GM21717 (cell line): ENCODE data around the gene NIPA2.

Experiments used
- ATAC-seq: cut with Tn5 transposase; IDR thresholded peaks from one replicate; pipeline ENCODE4 v1.9.1; 2021; ENCODE audit warnings: mild to moderate bottlenecking, moderate library complexity; ENCODE audit not compliant: unreplicated experiment

NIPA2 gene

GRCh38 chr15:22874966-22875365 lies 36.5 kb downstream of the NIPA2 start:
- ATAC-seq: no peak

GRCh38 chr15:22877117-22877516 lies 38.7 kb downstream of the NIPA2 start:
- no peak for ATAC-seq

- ATAC-seq: no peak
Measured at GRCh38 chr15:22877607-22878006, 39.1 kb downstream of the NIPA2 start.

- ATAC-seq: no peak
Measured at GRCh38 chr15:22878103-22878502, 39.6 kb downstream of the NIPA2 start.

GRCh38 chr15:22880068-22880980 lies 41.9 kb downstream of the NIPA2 start:
- ATAC-seq: no peak

- no peak for ATAC-seq
Measured at GRCh38 chr15:22880981-22881738, 42.7 kb downstream of the NIPA2 start.

DNA sequence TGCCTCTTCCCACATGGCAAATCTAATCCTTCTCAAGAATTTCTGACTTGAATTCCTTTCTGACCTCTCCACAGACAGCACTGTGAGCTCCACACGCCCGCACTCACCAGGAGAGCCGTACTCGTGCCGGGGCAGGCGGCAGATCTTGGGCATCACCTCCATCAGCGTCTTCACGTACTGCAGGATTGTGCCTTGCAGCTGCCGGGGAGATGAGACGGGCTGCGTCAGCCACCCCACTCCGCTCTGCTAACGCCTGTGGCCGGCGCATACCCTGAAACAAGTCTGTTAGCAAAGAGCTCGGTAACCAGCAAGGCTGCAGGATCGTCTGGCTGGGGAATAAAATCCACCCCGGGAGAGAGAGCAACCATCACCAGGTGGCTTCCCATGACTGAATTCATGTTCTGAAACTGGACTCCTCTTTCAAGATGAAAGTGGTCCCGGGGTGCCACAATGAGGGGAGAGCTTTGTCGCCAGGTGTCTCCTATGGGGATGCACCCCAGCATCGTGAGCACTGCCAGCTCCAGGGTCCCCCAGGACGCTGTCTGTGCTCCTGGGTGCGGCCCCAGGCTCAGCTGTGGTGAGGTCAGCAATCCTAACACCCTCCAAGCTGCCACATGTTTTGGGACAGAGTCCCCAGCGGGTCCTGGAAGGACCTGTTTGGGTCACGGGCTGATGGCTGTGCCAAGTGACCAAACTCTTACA lies 43.4 kb downstream of the NIPA2 start:
- no peak for ATAC-seq

- no peak for ATAC-seq
Measured at GRCh38 chr15:22883196-22883595, 44.7 kb downstream of the NIPA2 start.

DNA sequence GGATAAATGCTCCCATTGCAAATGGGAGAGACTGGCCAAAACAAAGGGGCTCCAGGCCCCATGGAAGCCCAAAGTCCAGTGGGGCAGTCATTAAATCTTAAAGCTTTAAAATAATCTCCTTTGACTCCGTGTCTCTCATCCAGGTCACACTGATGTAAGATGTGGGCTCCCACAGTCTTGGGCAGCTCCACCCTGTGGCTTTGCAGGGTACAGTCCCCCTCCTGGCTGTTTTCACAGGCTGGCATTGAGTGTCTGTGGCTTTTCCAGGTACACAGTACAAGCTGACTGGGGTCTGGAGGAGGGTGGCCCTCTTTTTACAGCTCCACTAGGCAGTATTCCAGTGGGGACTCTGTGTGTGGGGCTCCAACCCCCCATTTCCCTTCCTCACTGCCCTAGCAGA lies 45.9 kb downstream of the NIPA2 start:
- no peak for ATAC-seq

GRCh38 chr15:22885120-22885519 lies 46.7 kb downstream of the NIPA2 start:
- ATAC-seq: no peak

DNA sequence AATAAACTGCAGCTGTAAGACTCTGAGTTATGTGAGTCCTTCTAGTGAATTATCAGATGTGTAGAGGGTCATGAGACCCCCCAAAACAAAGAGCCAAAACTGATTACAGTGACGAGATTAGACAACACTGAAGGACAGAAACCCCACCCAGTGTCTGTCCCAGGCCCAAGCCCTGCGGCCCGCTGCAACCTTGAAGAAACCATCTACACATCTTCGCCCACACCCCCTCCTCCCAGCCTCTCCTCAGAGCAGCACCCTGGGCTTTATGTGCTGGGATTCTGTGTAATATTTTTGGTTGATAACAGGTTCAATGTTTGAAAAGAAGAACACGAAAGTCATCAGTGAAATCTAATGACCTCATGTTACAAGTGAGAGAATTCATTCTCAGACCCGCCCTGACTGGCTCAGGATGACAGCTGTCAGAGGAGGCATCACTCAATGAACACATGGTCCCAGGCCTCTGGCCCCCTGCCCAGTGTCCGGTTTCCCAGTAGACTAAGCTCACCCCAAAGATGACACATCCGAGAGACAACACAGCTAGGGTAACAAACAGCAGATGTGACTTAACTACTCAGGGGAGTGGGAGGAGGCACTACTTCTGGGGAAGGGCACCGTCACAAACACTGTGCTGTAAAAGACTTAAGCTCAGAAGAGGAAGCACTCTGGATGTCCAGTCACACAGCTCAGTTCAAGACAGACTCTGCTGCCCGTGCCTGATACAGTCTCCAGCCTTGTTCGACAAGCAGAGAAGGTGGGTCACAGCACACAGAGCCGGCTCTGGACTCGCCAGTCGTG lies 48.9 kb downstream of the NIPA2 start:
- ATAC-seq: no peak

- ATAC-seq: no peak
Measured at GRCh38 chr15:22888120-22888859, 49.8 kb downstream of the NIPA2 start.

GRCh38 chr15:22889146-22889818 lies 50.8 kb downstream of the NIPA2 start:
- no peak for ATAC-seq

- ATAC-seq: no peak
Measured at GRCh38 chr15:22890296-22890695, 51.8 kb downstream of the NIPA2 start.

DNA sequence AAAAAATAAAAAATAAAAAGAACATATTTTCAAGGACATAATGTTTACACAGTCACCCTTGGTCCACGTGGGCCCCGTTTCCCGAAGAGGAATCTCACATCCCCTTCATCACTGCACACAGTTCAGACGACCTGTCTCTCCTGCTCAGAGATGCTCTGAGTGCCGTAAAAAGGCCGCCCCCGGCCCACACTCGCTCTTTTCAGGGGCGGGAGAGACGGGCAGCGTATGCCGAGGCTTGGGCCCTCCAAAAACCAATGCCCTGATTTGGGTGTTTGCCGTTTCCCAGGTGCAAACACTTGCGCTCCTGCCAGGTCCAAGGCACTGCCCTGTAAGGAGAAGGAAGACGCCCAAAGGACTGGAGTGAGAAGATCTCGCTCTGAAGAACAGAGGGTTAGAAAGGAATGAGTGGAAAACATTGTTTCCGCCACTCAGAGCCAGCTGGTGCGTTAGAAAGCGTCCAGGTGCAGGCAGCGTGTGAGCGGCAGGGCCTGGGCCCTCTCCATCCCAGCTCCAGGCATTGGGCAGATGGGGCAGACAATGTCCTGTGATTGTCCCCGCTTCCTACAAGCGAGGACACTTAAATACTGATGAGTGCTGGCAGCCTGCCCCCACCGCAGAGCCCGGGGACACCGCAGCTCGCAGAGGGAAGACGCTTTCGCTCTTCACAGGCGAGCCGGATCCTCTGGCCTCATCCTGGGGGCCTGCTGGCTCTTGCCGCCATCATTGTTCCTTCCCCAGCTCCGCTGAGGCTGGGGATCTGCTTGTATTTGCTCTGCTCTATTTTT lies 53.2 kb downstream of the NIPA2 start:
- ATAC-seq: no peak

DNA sequence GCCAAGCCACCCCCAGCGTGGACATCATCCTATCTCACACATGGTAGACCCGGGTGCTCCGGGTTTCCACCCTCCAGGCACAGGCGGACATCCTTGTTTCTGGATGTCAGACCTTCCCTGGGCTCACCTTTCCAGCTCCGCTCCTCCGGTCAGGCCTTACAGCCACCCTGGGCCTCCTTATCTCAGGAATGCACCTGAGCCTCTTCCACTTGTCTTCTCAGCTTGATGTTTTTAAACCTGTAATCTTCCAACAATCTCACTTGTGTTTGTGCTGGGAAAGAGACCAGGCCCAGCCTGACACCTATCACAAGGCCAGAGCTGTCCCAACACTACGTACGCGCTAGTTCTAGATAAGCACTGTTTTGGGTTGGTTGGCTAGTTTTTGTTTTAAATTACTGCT lies 53.9 kb downstream of the NIPA2 start:
- no peak for ATAC-seq

- ATAC-seq: no peak
Measured at GRCh38 chr15:22893081-22893480, 54.6 kb downstream of the NIPA2 start.

GRCh38 chr15:22893881-22894280 lies 55.4 kb downstream of the NIPA2 start:
- ATAC-seq: no peak
